Neuron (in vitro differentiated cells): Measurements from ENCODE around the gene LMBR1L.
"Not testable (repeated sequence)": the region's sequence is repeated elsewhere in the genome, so short reads cannot be mapped to it uniquely, and the experiment has no call there.

Source experiments
- H2AFZ ChIP-seq: one replicate; pipeline ENCODE4 v1.6.1; 2013; ENCODE audit warnings: low read depth, mild to moderate bottlenecking, inconsistent platforms, low read length, moderate library complexity
- H3K27me3 ChIP-seq: one replicate; pipeline ENCODE4 v1.6.1; 2013; ENCODE audit warnings: low read length; ENCODE audit not compliant: insufficient read depth
- H3K36me3 ChIP-seq: one replicate; pipeline ENCODE4 v1.6.1; 2013; ENCODE audit warnings: low read length; ENCODE audit not compliant: insufficient read depth
- H3K4me1 ChIP-seq: one replicate; pipeline ENCODE4 v1.6.1; 2013; ENCODE audit warnings: low read length; ENCODE audit not compliant: insufficient read depth
- H3K4me3 ChIP-seq: 2 replicates; pipeline ENCODE4 v1.5.1; 2013; ENCODE audit warnings: mild to moderate bottlenecking, low read length, moderate library complexity
- H3K9me3 ChIP-seq: one replicate; pipeline ENCODE4 v1.6.1; 2013; ENCODE audit warnings: low read length

Gene LMBR1L

GRCh38 chr12:49089821-49090773 is 20.6 kb downstream of the LMBR1L start:
- Histone ChIP-seq H2AFZ (peak overlapping the region; percentile 24), H3K4me3 (peak overlapping the region; percentile 10), H3K36me3 (no peaks in the 10 kb centered on the region), H3K9me3 (no peaks in the 10 kb centered on the region), H3K27me3 (peaks cover 51% of the 10 kb centered on the region), H3K4me1 (peaks cover 36% of the 10 kb centered on the region)

GRCh38 chr12:49088932-49089330 is 21.7 kb downstream of the LMBR1L start:
- Histone ChIP-seq H3K27me3 (peaks cover 49% of the 10 kb centered on the region), H3K9me3 (no peaks in the 10 kb centered on the region)

DNA sequence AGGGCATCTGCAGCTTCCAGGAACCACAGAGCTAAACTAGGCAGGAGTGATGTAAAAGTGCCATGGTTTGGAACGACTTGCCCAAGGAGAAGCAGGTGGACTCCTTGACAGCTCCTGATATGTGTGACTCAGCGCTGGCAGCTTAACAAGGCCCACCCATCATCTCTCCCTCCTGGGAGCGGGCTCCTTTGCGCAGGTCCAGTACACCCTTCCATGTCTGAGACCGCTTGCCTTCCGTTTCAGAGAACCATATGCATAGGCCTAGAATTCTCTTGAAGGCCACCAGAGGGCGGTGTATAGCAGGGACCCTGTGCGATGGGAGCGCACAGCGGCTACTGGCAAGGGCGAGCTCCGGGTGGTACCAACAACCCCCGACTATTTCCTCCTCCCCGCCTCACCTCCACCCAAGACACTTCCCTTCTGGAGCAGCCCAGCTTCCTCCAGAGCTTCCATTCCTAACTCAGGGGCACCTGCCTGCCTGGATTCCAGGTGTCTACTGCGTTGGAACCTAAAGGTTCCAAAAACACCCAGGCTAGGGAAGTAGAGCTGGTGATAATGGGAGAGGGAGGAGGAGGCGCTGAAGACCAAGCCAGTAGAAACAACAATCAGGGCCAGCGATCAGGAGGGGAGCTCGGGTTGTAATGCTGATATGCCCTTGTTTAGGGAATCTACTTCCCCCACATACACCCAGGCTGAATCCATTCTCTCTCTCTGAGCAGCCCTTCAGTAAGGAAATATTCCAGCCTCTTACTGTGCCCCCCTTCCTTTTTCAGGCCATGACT is 22.3 kb downstream of the LMBR1L start:
- Histone ChIP-seq H2AFZ (no peak overlapping the region), H3K27me3 (peaks cover 43% of the 10 kb centered on the region), H3K4me3 (no peak overlapping the region), H3K36me3 (no peaks in the 10 kb centered on the region), H3K4me1 (peaks cover 33% of the 10 kb centered on the region), H3K9me3 (no peaks in the 10 kb centered on the region)

More at GRCh38 chr12:49088932-49089330, 21.7 kb downstream of the LMBR1L start:
- Histone ChIP-seq H3K4me3 (no peak overlapping the region), H2AFZ (no peak overlapping the region), H3K4me1 (peaks cover 33% of the 10 kb centered on the region), H3K36me3 (no peaks in the 10 kb centered on the region)

- Histone ChIP-seq H2AFZ (no peak overlapping the region), H3K9me3 (no peaks in the 10 kb centered on the region), H3K27me3 (peaks cover 34% of the 10 kb centered on the region), H3K36me3 (no peaks in the 10 kb centered on the region), H3K4me3 (no peak overlapping the region), H3K4me1 (peaks cover 16% of the 10 kb centered on the region)
These were observed 24.5 kb downstream of the LMBR1L start for GRCh38 chr12:49086116-49086515.

DNA sequence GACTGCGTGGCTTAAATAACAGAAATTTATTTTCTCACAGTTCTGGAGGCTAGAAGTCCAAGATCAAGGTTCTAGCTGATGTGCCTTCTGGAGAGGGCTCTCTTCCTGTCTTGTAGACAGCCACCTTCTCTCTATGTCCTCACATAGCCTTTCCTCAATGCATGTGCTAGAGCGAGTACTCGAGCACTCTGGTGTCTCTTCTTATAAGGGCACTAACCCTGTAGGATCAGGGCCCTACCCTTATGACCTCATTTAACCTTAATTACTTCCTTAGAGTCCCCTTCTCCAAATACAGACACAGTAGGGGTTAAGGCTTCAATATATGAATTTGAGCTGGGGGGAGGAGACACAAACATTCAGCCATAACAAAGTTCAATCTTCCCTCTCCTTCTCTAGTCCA is 26.2 kb downstream of the LMBR1L start:
- peaks cover 4% of the 10 kb centered on the region for H3K4me1 ChIP-seq
- no peak overlapping the region for H2AFZ ChIP-seq
- no peaks in the 10 kb centered on the region for H3K36me3 ChIP-seq
- H3K9me3 ChIP-seq, result no peaks in the 10 kb centered on the region
- H3K27me3 ChIP-seq, result peaks cover 22% of the 10 kb centered on the region
- H3K4me3 ChIP-seq, result no peak overlapping the region

DNA sequence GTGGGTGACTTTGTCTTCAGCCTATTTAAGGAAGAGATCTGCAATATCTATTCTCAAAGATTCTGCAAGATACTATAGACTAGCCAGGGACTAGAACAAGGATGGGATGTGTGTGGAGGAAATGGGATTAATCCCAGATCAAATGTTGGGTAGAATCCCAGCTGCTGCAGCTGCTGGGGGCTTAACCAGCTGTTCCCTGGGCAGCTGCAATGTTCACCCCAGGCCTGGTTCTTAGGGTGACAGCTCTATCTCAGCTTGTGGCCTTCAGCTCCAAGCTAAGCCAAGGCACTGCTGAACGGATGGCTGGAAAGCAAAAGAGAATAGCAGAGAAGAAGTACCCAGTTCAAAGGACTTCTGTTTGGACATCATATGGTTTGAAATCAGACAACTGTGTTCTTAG is 30.9 kb downstream of the LMBR1L start:
- H3K27me3 ChIP-seq, result peaks cover 8% of the 10 kb centered on the region
- H3K9me3 ChIP-seq, result no peaks in the 10 kb centered on the region
- H3K4me1 ChIP-seq, result no peaks in the 10 kb centered on the region
- H2AFZ ChIP-seq, result no peak overlapping the region
- no peak overlapping the region for H3K4me3 ChIP-seq
- H3K36me3 ChIP-seq, result no peaks in the 10 kb centered on the region

GRCh38 chr12:49070971-49071370 is 39.7 kb downstream of the LMBR1L start:
- no peaks in the 10 kb centered on the region for H3K9me3 ChIP-seq
- no peaks in the 10 kb centered on the region for H3K36me3 ChIP-seq
- H3K4me1 ChIP-seq, result peaks cover 11% of the 10 kb centered on the region
- no peak overlapping the region for H2AFZ ChIP-seq
- no peak overlapping the region for H3K4me3 ChIP-seq
- H3K27me3 ChIP-seq, result no peaks in the 10 kb centered on the region

GRCh38 chr12:49069507-49070346 is 40.9 kb downstream of the LMBR1L start, which contains the start of gene RHEBL1:
TSS of gene RHEBL1 (minus strand) at chr12:49069979. CDS start at chr12:49069785, 194 bp downstream.
- Histone ChIP-seq H3K36me3 (no peaks in the 10 kb centered on the region), H2AFZ (peak within 1 kb of the TSS; percentile 92), H3K9me3 (no peaks in the 10 kb centered on the region), H3K4me3 (peak within 1 kb of the TSS; percentile 85), H3K27me3 (no peaks in the 10 kb centered on the region), H3K4me1 (peaks cover 11% of the 10 kb centered on the region)

- Histone ChIP-seq H3K36me3 (no peaks in the 10 kb centered on the region), H3K4me1 (peaks cover 11% of the 10 kb centered on the region), H3K27me3 (no peaks in the 10 kb centered on the region), H3K4me3 (peak overlapping the region; percentile 85), H3K9me3 (no peaks in the 10 kb centered on the region), H2AFZ (peak overlapping the region; percentile 92)
These were observed 41.7 kb downstream of the LMBR1L start for GRCh38 chr12:49068879-49069506.

DNA sequence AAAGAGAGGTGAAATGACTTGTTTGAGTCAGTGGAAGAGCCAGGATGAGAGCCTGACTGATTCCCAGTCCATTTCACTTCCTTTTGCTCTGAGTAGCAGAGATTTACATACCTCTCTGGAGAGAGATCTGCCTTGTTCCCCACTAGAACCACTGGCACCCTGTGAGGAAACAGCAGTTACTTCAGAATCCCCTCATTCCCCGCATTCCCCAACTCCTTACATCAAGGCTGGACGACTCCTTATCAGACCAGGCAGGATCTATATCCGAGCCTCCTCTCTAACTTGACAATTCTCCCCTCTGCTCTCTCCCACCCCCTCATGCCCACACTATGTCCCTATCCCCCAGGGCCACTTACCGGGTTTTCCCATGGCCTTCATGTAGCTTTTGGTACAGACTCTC is 44.5 kb downstream of the LMBR1L start:
- H3K4me1 ChIP-seq, result peaks cover 15% of the 10 kb centered on the region
- H3K36me3 ChIP-seq, result no peaks in the 10 kb centered on the region
- H2AFZ ChIP-seq, result no peak overlapping the region
- no peaks in the 10 kb centered on the region for H3K9me3 ChIP-seq
- H3K4me3 ChIP-seq, result no peak overlapping the region
- no peaks in the 10 kb centered on the region for H3K27me3 ChIP-seq

DNA sequence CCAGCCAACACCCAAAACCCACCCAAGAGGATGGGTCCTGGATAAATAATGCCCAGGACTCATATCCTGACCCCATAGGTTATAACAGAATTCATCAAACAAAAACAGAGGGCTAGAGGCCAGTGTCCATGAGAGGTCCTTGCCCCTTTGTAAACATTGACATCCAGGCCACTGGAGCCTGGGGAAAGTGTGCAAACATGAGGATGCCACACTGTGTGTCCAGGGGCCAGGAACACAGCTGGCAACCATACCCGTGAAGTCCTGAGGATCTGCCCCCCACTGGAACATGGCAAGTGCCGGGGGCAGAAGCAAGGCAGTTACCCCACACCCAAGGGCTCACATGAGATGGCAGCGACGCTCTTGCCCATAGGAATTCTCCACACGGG is 45.9 kb downstream of the LMBR1L start:
- Histone ChIP-seq H3K4me3 (no peak overlapping the region), H3K4me1 (peaks cover 13% of the 10 kb centered on the region), H3K27me3 (no peaks in the 10 kb centered on the region), H3K36me3 (no peaks in the 10 kb centered on the region), H2AFZ (no peak overlapping the region), H3K9me3 (no peaks in the 10 kb centered on the region)

- not testable (repeated sequence) for H3K27me3 ChIP-seq, H3K36me3 ChIP-seq, H2AFZ ChIP-seq, H3K9me3 ChIP-seq, H3K4me3 ChIP-seq
- peaks cover 30% of the 10 kb centered on the region for H3K4me1 ChIP-seq
These were observed 48.7 kb downstream of the LMBR1L start for GRCh38 chr12:49061916-49062315.
